Hematopoietic multipotent progenitor cell (in vitro differentiated cells): Measurements from ENCODE around the gene SRRM1. TPM values are rescaled to one million over a fixed set of nuclear protein-coding genes. Genes with fewer than 3 reads are reported as not detected.

Experiments used
- DNase-seq, 3 donors: peaks; one replicate each; pipeline ENCODE4 v3.0.0-alpha.2; 2011 to 2015; ENCODE audit warnings: low read depth in 2 of 3, low spot score in 2 of 3
- small RNA-seq: library from RNA; depleted of rRNA; stranded (forward); fragments of <200 nt; gene quantifications from one replicate; pipeline ENCODE3, GENCODE V24; 2012
- total RNA-seq: library from RNA; depleted of rRNA; stranded (reverse); fragments of >200 nt; gene quantifications from one replicate; pipeline ENCODE4 v1.2.3, GENCODE V29; 2012

The SRRM1 gene
- total RNA-seq, 1 donor = 32.6 TPM

- DNase-seq = no peak
Observed at GRCh38 chr1:24713736-24714135, 70.6 kb downstream of the SRRM1 start.

GRCh38 chr1:24714859-24715520 is 71.9 kb downstream of the SRRM1 start:
- no peak for DNase-seq

- no peak for DNase-seq
Observed at GRCh38 chr1:24715658-24716057, 72.6 kb downstream of the SRRM1 start.

- DNase-seq = no peak
Observed at GRCh38 chr1:24717887-24718650, 75.0 kb downstream of the SRRM1 start.

- DNase-seq = no peak
Observed at GRCh38 chr1:24720152-24720551, 77.0 kb downstream of the SRRM1 start.

- no peak for DNase-seq
Observed at GRCh38 chr1:24721533-24721932, 78.4 kb downstream of the SRRM1 start.

- peak in 1 of 3 donors; percentile 33 for DNase-seq
Observed at GRCh38 chr1:24722073-24723035, 79.3 kb downstream of the SRRM1 start.

Small RNA genes within 50 kb of the gene (small RNA-seq; reads per million reads assigned to genes)
- not detected for gene RF00019

Other genes with a start within 250 kb of the SRRM1 start
- 3.5 TPM for gene STPG1, start 229.5 kb upstream of the SRRM1 start, total RNA-seq
- gene NIPAL3, start 227.5 kb upstream of the SRRM1 start, total RNA-seq = 48.7 TPM
- gene RCAN3, start 140.5 kb upstream of the SRRM1 start, total RNA-seq = 11.6 TPM
- gene NCMAP, start 87.2 kb upstream of the SRRM1 start, total RNA-seq = under 0.01 TPM
- 16.4 TPM for gene CLIC4, start 102.1 kb downstream of the SRRM1 start, total RNA-seq